WTC11 (cell line): ENCODE measurements around the gene DHRS9.

Source experiments
- CTCF ChIP-seq: fragments of 200-600 bp; IDR thresholded peaks from 2 replicates; pipeline ENCODE4 v1.8.0; 2022; ENCODE audit warnings: antibody characterized with exemption
- ELF4 ChIP-seq: sonication (generic); formaldehyde crosslinking; IDR thresholded peaks from 2 replicates; pipeline ENCODE4 v1.8.1; 2022; ENCODE audit warnings: low read depth, mild to moderate bottlenecking, moderate library complexity, missing genetic modification reagents
- ESRRA ChIP-seq: sonication (generic); formaldehyde crosslinking; IDR thresholded peaks from 2 replicates; pipeline ENCODE4 v1.8.1; 2022; ENCODE audit warnings: mild to moderate bottlenecking, missing genetic modification reagents, borderline replicate concordance
- ETV6 ChIP-seq: sonication (generic); formaldehyde crosslinking; IDR thresholded peaks from 2 replicates; pipeline ENCODE4 v1.8.1; 2022; ENCODE audit warnings: mild to moderate bottlenecking, missing genetic modification reagents
- MAX ChIP-seq: sonication (generic); formaldehyde crosslinking; IDR thresholded peaks from 2 replicates; pipeline ENCODE4 v1.8.0; 2022; ENCODE audit warnings: mild to moderate bottlenecking, missing genetic modification reagents
- MXD4 ChIP-seq: fragments of 250-450 bp; sonication (Bioruptor Pico); IDR thresholded peaks from 2 replicates; pipeline ENCODE4 v1.8.0; 2021; ENCODE audit warnings: mild to moderate bottlenecking, moderate library complexity, borderline replicate concordance
- NR2C2 ChIP-seq: sonication (generic); formaldehyde crosslinking; IDR thresholded peaks from 2 replicates; pipeline ENCODE4 v1.8.0; 2022; ENCODE audit warnings: mild to moderate bottlenecking, missing genetic modification reagents
- PRDM15 ChIP-seq: sonication (generic); formaldehyde crosslinking; IDR thresholded peaks from 2 replicates; pipeline ENCODE4 v1.8.0; 2022; ENCODE audit warnings: missing genetic modification reagents
- SMAD3 ChIP-seq: sonication (generic); formaldehyde crosslinking; IDR thresholded peaks from 2 replicates; pipeline ENCODE4 v1.8.0; 2022; ENCODE audit warnings: missing genetic modification reagents, mild to moderate bottlenecking, borderline replicate concordance
- USF1 ChIP-seq: sonication (generic); formaldehyde crosslinking; IDR thresholded peaks from 2 replicates; pipeline ENCODE4 v1.8.0; 2022; ENCODE audit warnings: mild to moderate bottlenecking, missing genetic modification reagents
- ZNF512 ChIP-seq: sonication (generic); formaldehyde crosslinking; IDR thresholded peaks from 2 replicates; pipeline ENCODE4 v1.8.1; 2022; ENCODE audit warnings: missing genetic modification reagents, borderline replicate concordance

GRCh38 chr2:169046440-169047151 lies 22.8 kb upstream of the DHRS9 start:
- TF ChIP-seq NR2C2 (CRISPR knock-in tag) (no peak), CTCF (no peak), PRDM15 (CRISPR knock-in tag) (no peak), ZNF512 (CRISPR knock-in tag) (no peak), SMAD3 (CRISPR knock-in tag) (no peak), MAX (CRISPR knock-in tag) (no peak), USF1 (CRISPR knock-in tag) (no peak), ETV6 (CRISPR knock-in tag) (no peak), ELF4 (CRISPR knock-in tag) (no peak), ESRRA (no peak), MXD4 (CRISPR knock-in tag) (no peak)
